GM12874 (cell line): ENCODE data around the gene ATP12A.

ENCODE experiments used
- TF ChIP-seq, protein P1 (sequence below): IDR thresholded peaks from 2 replicates; pipeline ENCODE4 v1.5.1; 2011; ENCODE audit warnings: low read depth, mild to moderate bottlenecking, control low read depth, low read length, moderate library complexity; ENCODE audit not compliant: insufficient read depth

Gene ATP12A

DNA sequence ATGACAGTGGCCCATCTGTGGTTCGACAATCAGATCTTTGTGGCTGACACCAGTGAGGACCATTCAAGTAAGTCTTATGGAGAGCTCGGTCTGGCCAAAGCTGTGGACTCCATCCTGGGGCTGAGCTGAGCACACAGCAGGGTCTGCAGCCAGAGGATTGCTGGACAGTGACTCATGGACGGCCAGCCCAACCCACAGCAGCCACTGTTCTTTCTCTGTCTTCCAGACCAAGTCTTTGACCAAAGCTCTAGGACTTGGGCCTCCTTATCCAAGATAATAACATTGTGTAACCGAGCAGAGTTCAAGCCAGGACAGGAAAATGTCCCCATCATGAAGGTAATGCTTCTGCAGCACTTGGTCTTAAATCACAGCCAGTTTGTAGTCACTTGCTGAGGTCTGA, 12.4 kb downstream of the ATP12A start:
- TF ChIP-seq, protein P1, sequence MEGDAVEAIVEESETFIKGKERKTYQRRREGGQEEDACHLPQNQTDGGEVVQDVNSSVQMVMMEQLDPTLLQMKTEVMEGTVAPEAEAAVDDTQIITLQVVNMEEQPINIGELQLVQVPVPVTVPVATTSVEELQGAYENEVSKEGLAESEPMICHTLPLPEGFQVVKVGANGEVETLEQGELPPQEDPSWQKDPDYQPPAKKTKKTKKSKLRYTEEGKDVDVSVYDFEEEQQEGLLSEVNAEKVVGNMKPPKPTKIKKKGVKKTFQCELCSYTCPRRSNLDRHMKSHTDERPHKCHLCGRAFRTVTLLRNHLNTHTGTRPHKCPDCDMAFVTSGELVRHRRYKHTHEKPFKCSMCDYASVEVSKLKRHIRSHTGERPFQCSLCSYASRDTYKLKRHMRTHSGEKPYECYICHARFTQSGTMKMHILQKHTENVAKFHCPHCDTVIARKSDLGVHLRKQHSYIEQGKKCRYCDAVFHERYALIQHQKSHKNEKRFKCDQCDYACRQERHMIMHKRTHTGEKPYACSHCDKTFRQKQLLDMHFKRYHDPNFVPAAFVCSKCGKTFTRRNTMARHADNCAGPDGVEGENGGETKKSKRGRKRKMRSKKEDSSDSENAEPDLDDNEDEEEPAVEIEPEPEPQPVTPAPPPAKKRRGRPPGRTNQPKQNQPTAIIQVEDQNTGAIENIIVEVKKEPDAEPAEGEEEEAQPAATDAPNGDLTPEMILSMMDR, result no peak

DNA sequence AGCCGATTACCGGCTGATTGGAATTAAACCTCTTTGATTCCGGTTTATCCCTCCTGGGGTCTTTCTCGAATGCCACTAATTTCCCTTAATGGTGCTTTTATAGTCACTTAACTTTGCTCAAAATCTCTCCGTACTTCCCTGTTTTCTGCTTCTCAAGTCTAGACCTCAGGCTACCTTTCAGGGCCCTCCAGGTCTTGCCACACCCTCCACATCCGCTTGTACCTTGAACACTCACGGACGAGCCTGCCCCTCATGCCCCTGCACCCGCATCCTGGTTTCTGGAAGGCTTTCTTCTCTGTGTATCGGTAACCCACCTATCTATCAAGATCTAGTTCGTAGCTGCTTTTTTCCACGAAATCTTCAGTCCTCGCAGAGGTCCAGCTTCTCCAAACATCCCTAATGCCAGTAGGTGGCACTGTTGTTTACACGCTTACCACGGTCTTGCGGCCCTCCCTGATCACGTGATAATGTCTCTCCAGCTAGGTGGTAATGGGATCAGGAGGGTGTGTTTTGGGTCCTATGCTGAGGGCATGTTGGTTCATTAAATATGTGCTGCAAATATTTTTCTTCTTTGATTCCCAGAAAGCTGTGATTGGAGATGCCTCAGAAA, 13.8 kb downstream of the ATP12A start:
- TF ChIP-seq, protein P1, result peak; percentile 74

DNA sequence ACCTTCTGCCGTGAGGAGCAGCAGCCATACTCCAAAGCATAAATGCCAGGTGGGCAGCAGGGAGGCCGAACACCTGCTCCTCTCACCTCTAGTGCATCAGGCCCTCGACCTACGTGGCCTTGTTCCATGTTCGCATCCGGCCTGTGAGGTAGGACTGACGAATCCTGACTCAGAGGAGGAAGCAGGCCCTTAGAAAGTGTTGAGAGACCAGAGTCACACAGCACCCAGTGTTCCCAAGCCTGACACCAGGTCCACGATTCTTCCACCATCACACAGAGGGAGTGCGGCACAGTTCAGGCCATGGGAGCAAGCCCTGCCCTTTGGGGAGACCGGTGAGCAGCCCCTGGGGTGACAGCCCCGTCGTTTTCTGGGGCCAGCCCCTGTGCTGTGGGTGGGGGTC, 14.7 kb downstream of the ATP12A start:
- TF ChIP-seq, protein P1, result no peak

DNA sequence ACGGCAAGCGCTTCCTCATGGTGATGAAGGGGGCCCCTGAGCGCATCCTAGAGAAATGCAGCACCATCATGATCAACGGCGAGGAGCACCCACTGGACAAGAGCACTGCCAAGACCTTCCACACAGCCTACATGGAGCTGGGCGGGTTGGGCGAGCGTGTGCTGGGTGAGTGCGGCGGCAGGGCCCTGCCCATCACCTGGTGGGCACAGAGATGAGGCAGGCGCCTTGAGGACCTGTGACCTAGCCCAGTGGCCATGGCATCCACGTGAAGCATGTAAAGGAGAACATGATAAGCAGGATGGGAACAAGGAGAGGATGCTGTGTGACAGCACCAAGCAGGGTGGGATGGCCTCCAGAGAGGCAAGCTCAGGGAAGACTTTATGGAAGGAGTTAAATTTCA, 18.5 kb downstream of the ATP12A start:
- TF ChIP-seq, protein P1, result no peak

DNA sequence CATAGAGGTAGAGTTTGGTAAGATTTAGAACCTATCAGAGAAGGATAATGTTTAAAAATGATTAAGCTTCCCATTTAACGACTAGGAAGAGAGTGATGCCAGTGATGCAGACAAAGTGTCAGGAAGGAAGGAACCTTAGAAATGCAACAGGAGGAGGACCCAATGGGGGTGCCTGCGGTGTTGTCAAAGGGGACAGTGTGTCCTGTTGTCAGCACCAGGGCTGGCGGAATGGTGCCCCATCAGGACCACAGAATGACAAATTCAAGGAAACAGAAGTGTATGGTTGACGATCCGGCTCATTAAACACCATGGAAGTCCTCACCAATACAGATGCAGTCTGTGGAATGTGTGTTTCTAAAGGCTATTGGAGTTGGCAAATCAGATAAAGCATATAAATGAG, 19.3 kb downstream of the ATP12A start:
- TF ChIP-seq, protein P1, result no peak

DNA sequence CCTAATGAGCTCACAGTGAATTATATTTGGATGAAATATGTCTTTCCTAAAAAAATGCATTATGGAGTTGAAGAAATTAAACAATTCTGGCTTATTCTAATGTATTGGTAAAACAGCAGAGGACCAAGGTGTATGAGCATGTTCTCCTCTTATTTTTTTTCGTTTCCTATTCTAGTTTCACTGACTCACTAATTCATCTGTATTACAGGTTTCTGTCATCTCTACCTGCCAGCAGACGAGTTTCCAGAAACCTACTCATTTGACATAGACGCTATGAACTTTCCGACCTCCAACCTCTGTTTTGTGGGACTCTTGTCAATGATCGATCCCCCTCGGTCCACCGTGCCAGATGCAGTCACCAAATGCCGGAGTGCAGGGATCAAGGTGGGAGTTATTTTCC, 20.3 kb downstream of the ATP12A start:
- TF ChIP-seq, protein P1, result no peak

DNA sequence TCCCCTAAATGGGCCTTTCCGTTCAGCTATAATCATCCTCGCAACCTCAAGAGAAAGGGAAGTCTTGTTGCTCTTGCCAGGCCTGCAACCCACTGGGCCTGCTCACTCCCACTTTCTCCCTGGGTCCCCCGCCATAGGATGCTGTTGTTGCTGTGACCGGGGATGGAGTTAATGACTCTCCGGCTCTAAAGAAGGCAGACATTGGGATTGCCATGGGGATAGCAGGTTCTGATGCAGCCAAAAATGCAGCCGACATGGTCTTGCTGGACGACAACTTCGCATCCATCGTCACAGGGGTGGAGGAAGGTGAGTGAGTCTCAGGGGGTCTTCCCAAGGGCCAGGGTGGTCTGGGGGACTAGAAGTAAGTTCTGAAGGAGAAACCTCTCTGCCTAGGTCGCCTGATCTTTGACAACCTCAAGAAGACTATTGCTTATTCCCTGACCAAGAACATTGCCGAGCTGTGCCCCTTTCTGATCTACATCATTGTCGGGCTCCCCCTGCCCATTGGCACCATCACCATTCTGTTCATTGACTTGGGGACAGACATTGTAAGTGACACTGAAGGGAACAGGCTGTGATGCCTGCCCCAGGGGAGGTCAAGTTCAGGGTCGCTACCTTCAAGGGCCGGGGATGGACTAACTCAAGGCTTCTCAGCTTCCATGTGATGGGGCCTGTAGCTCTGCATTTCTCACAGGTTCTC, 26.8 kb downstream of the ATP12A start:
- TF ChIP-seq, protein P1, result no peak
